Transverse colon (tissue), 4 donors: ENCODE measurements around the gene SVIL. TPM values are rescaled to one million over a fixed set of nuclear protein-coding genes. Genes with fewer than 3 reads are reported as not detected.
"Not testable (repeated sequence)": the region's sequence is repeated elsewhere in the genome, so short reads cannot be mapped to it uniquely, and the experiment has no call there.

Source experiments
- DNase-seq: peaks from one replicate; pipeline ENCODE4 v3.0.0-alpha.2; 2019
- H3K27ac ChIP-seq, 4 donors: fragments of 200-600 bp; sonication (generic); 2 replicates each; pipeline ENCODE4 v1.5.1; 2016 to 2018; ENCODE audit warnings: inconsistent platforms in 4 of 4
- H3K27me3 ChIP-seq: fragments of 200-600 bp; sonication (generic); 2 replicates; pipeline ENCODE4 v1.5.1; 2017; ENCODE audit warnings: inconsistent platforms
- H3K36me3 ChIP-seq, 4 donors: fragments of 200-600 bp; sonication (generic); 2 replicates each; pipeline ENCODE4 v1.5.1; 2017 to 2019; ENCODE audit warnings: inconsistent platforms in 4 of 4
- H3K4me1 ChIP-seq, 4 donors: fragments of 200-600 bp; sonication (generic); 2 replicates each; pipeline ENCODE4 v1.5.1; 2017 to 2020; ENCODE audit warnings: inconsistent platforms in 4 of 4
- H3K4me3 ChIP-seq, 4 donors: fragments of 200-600 bp; sonication (generic); 1 replicate in 1 of 4; 2 replicates in 3 of 4; pipeline versions ENCODE4 v1.5.1 to v1.6.1; 2017 to 2019; ENCODE audit warnings: inconsistent platforms in 4 of 4
- H3K9me3 ChIP-seq, 2 donors: fragments of 200-600 bp; sonication (generic); 2 replicates each; pipeline ENCODE4 v1.5.1; 2017 to 2019; ENCODE audit warnings: inconsistent platforms in 2 of 2
- EP300 ChIP-seq: sonication (generic); formaldehyde crosslinking; IDR thresholded peaks from one replicate; pipeline ENCODE4 v1.6.1; 2017; ENCODE audit warnings: antibody characterized with exemption, low read depth
- POLR2A ChIP-seq: fragments of 450-650 bp; IDR thresholded peaks from one replicate; pipeline ENCODE4 v1.6.1; 2016; ENCODE audit warnings: antibody characterized with exemption, mild to moderate bottlenecking, moderate library complexity
- POLR2AphosphoS5 ChIP-seq, 3 donors: sonication (generic); formaldehyde crosslinking; IDR thresholded peaks; one replicate each; pipeline ENCODE4 v1.6.1; 2016; ENCODE audit warnings: antibody characterized with exemption in 3 of 3
- WGBS, 2 donors: methylation state at CpG; one replicate each; pipeline ENCODE4 v1.1.5; 2018; ENCODE audit warnings: low coverage in 1 of 2; 5-methylcytosine and 5-hydroxymethylcytosine counted together
- in situ Hi-C, 4 donors: fragments of 200-750 bp; cut with MboI; loops; one replicate each; pipeline versions ENCODE4 v1.15.0 to v1.15.1; 2017; ENCODE audit warnings: low sequenced_read_pairs in 3 of 4, low pct_ligation_motif_present in 1 of 4, low pct_unique_long_range_greater_than_20kb in 1 of 4
- intact Hi-C: fragments of 100-400 bp; cut with DNase I; formaldehyde crosslinking; loops from one replicate; pipeline ENCODE4 v1.15.1; 2023; ENCODE audit warnings: low total_unique reads
- total RNA-seq, 4 donors: library from RNA; depleted of rRNA; stranded (reverse); fragments of >200 nt; gene quantifications; one replicate each; pipeline ENCODE4 v1.1.0, GENCODE V29; 2016
- TF ChIP-seq, protein P1 (sequence below), 5 experiments: fragments of 200-600 bp in 3 of 5; fragments of 450-650 bp in 2 of 5; sonication (generic) in 3 of 5; IDR thresholded peaks; 1 replicate in 2 of 5; 2 replicates in 3 of 5; pipeline ENCODE4 v1.5.1; 2016 to 2017; ENCODE audit warnings: antibody characterized with exemption in 5 of 5, inconsistent platforms in 3 of 5, mild to moderate bottlenecking in 2 of 5, moderate library complexity in 1 of 5

SVIL gene
- total RNA-seq, 4 donors from 2014 or later = 146 to 192 (median 156) TPM

DNA sequence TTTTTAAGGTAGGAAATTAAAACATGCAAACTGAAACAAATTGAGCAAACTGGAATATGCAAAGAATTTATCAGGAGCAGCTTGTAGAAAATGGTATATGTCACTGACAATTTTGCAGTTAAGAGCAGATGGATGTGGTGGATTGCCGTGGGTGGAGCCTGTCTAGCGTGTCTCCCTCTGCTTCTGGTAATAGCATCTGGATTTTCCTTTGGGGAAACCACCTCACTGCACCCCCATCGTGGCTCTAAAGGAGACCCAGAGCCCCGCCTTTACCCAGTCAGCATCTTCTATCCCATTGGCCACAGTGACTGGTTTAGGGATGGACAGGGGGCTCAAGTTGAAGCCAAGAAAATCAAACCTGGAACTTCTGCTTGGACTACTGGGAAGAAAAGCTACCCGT lies 142.9 kb downstream of the SVIL start:
- H3K9me3 ChIP-seq = no peaks in the 10 kb centered on the region
- no peak for DNase-seq
- TF ChIP-seq POLR2A = no peak
- TF ChIP-seq, protein P1, sequence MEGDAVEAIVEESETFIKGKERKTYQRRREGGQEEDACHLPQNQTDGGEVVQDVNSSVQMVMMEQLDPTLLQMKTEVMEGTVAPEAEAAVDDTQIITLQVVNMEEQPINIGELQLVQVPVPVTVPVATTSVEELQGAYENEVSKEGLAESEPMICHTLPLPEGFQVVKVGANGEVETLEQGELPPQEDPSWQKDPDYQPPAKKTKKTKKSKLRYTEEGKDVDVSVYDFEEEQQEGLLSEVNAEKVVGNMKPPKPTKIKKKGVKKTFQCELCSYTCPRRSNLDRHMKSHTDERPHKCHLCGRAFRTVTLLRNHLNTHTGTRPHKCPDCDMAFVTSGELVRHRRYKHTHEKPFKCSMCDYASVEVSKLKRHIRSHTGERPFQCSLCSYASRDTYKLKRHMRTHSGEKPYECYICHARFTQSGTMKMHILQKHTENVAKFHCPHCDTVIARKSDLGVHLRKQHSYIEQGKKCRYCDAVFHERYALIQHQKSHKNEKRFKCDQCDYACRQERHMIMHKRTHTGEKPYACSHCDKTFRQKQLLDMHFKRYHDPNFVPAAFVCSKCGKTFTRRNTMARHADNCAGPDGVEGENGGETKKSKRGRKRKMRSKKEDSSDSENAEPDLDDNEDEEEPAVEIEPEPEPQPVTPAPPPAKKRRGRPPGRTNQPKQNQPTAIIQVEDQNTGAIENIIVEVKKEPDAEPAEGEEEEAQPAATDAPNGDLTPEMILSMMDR (IDR thresholded peaks at IDR 0.05) = no peak
- no peak for TF ChIP-seq POLR2AphosphoS5 (IDR thresholded peaks at IDR 0.05)
- TF ChIP-seq EP300 = no peak
- H3K36me3 ChIP-seq = peaks cover 0 to 58% (median 24%) of the 10 kb centered on the region in 4 donors
- H3K4me3 ChIP-seq = no peak overlapping the region
- H3K27ac ChIP-seq = no peak overlapping the region
- no peaks in the 10 kb centered on the region for H3K4me1 ChIP-seq
- WGBS, 2 donors = 73% methylated on average over 5 of the region's 5 CpGs; no CpG with 5 or more reads in 1 of the 2 donors
- intact Hi-C loops = no loop called here
- no peaks in the 10 kb centered on the region for H3K27me3 ChIP-seq
- in situ Hi-C loops = no loop called here

DNA sequence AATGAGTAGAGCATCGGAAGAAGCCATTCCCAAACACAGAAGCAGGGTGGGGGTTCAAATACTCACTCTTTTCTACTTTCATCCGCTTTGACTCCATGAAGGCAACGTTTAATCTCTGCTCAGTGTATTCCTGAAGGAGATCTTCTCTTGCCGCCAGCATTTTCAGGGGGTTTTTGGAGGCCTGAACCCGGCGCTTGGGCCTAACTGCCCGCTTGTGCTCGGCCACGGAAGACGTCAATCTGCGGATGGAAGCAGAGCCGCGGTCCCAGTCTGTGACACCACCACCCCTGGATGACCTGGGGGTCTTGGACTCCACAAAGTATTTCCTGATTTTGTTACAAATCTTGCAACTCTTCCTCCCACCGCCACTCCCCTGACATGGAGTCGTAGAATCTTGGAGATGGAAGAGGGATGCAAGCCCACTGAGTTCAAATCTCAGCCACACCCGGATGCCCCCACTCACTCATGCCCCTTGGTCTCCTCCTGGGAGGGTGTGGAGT lies 143.9 kb downstream of the SVIL start:
- 93 to 94% methylated on average over 10 to 16 of the region's 16 CpGs for WGBS, 2 donors
- DNase-seq, H3K9me3 ChIP-seq, H3K4me1 ChIP-seq, intact Hi-C loops, H3K27me3 ChIP-seq, H3K27ac ChIP-seq, H3K4me3 ChIP-seq, in situ Hi-C loops: not testable (repeated sequence)
- peaks cover 0 to 59% (median 29%) of the 10 kb centered on the region in 4 donors for H3K36me3 ChIP-seq

DNA sequence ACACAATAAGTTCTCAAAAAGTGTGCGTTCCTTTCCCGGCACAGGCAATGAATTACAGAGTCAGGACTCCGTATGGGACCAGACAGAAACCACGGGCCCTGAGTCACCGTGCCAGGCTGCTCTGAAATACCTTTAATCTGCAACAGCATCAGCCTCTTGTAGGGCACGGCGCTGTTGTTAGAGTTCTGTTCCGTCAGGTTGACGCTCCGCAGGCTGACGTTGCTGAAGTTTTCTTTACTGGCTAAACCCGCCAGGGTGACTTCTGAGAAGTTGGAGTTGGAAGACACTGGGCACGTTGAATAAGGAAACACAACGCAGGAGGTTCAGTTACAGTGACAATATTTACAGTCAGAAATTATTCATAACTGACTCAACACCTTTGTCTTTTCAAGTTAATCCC lies 146.3 kb downstream of the SVIL start:
- in situ Hi-C loops, H3K4me3 ChIP-seq, intact Hi-C loops, H3K9me3 ChIP-seq, DNase-seq, H3K27me3 ChIP-seq: not testable (repeated sequence)
- 40 to 88% methylated on average over 1 to 14 of the region's 14 CpGs for WGBS, 2 donors
- H3K36me3 ChIP-seq = peaks cover 0 to 51% (median 24%) of the 10 kb centered on the region in 4 donors
- peaks cover 0 to 12% (median 4%) of the 10 kb centered on the region in 4 donors for H3K4me1 ChIP-seq
- H3K27ac ChIP-seq = peak overlapping the region in 3 of 4 donors; percentile 36 to 55 (median 51)

DNA sequence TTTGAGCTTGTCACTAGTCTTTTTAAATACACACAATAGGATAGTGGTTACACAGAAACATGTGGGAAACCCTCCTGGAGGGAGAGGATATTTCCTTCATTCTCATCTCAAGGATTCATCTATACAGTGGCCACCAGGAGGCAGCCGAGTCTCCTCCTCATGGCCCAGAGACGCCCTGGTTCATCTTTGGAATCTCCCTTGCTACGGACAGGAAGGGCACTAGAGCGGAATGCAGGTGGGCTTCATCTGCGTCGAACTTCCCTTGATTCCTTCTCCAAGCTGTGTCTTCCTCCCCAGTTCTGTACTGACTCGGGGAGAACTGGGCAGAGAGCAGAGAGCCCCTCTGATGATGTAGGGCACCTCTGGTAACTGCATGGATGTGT lies 146.9 kb downstream of the SVIL start:
- Histone ChIP-seq H3K36me3 (peaks cover 0 to 45% (median 22%) of the 10 kb centered on the region in 4 donors), H3K27ac (peak overlapping the region; percentile 36 to 55 (median 46)), H3K4me1 (peaks cover 0 to 14% (median 8%) of the 10 kb centered on the region in 4 donors)
- H3K27me3 ChIP-seq, DNase-seq, intact Hi-C loops, H3K4me3 ChIP-seq, H3K9me3 ChIP-seq, in situ Hi-C loops: not testable (repeated sequence)
- TF ChIP-seq, protein P1 (IDR thresholded peaks at IDR 0.05) = peak in 2 of 5 experiments; percentile 11
- 73% methylated on average over 7 of the region's 7 CpGs; no CpG with 5 or more reads in 1 of the 2 donors for WGBS, 2 donors

DNA sequence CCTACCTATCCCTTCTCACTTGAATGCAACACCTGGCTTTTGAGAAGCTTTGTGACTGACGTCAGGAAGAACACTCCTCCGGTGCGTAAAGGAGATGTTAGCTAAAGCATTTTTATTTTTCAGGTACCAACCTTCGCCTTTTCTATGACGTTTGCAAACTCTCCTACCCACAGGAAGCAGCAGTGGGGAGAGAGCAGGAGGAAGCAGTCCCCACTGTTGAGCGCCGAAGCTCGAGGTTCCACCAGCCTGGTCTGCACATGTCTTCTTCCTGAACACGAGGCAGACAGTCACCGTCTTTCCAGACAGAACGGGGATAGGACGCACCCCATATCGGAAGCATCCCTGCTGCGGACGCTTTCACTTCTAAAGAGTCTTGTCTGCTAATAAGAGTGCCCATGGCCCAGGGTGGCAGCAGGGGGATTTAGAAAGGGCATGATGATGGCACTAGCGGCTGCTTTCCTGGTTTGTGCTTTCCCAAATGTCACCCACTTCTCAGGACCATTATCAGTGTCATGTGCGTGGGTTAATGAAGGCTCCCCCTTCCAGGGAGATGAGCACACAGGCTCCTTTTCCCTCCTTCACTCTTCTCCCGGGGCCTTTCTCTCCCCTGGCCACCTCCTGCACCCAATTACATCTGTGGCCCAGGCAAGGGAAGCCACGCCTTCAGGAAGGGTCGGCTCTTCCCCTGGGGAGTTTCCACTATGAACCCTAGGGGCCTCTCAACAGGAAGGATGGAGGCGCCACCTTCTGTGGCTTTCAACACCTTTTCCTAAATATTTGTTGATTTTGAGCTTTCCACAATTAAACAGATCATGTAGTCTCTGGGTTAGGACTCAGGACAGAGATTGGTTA lies 147.5 kb downstream of the SVIL start:
- H3K4me3 ChIP-seq, H3K27ac ChIP-seq, H3K27me3 ChIP-seq, DNase-seq, in situ Hi-C loops, intact Hi-C loops, H3K9me3 ChIP-seq: not testable (repeated sequence)
- 81 to 86% methylated on average over 8 to 21 of the region's 21 CpGs for WGBS, 2 donors
- peaks cover 0 to 16% (median 8%) of the 10 kb centered on the region in 4 donors for H3K4me1 ChIP-seq
- peaks cover 0 to 40% (median 19%) of the 10 kb centered on the region in 4 donors for H3K36me3 ChIP-seq
